Measurements from ENCODE around the gene METTL6.

GRCh38 chr3:15401936-15402335 lies 25.4 kb downstream of the METTL6 start:
- TF ChIP-seq CTCF (IDR thresholded peaks at IDR 0.05) (no peak), POLR2AphosphoS5 (IDR thresholded peaks at IDR 0.05) (no peak), EP300 (IDR thresholded peaks at IDR 0.05) (no peak), POLR2A (IDR thresholded peaks at IDR 0.05) (no peak)
